ENCODE measurements around the gene PTPRF. TPM values are rescaled to one million over a fixed set of nuclear protein-coding genes. Genes with fewer than 3 reads are reported as not detected.

PTPRF gene
- total and polyA plus RNA-seq, 10 donors, result 2.7 to 25.0 (median 10.8) TPM

- intact Hi-C loops (cut with DNase I; ENCODE audit: low total_unique reads), result no loop called here
- no peak for DNase-seq
- H3K27me3 ChIP-seq (replicated peaks in 1 of 7), result peaks cover 0 to 6% (median 0%) of the 10 kb centered on the region in 7 donors
- peaks cover 0 to 5% (median 1%) of the 10 kb centered on the region in 8 donors for H3K9me3 ChIP-seq
- TF ChIP-seq CTCF (IDR thresholded peaks at IDR 0.05 in 8 of 11, conservative IDR thresholded peaks at IDR 0.05 in 3 of 11), result no peak
- no peak for TF ChIP-seq POLR2AphosphoS5 (IDR thresholded peaks at IDR 0.05)
- H3K4me3 ChIP-seq, result no peak overlapping the region
- no peaks in the 10 kb centered on the region for H3K36me3 ChIP-seq
- no peak overlapping the region for H3K27ac ChIP-seq
- H3K4me1 ChIP-seq, result no peaks in the 10 kb centered on the region
- WGBS, 5 donors, result 90 to 96% (median 94%) methylated on average over 6 of the region's 6 CpGs
Measured at GRCh38 chr1:43512681-43513080, 18.0 kb upstream of the PTPRF start.

- Histone ChIP-seq H3K27me3 (replicated peaks in 1 of 7) (peaks cover 0 to 13% (median 0%) of the 10 kb centered on the region in 7 donors), H3K4me3 (no peak overlapping the region), H3K4me1 (no peaks in the 10 kb centered on the region), H3K9me3 (peaks cover 0 to 5% (median 1%) of the 10 kb centered on the region in 8 donors), H3K36me3 (no peaks in the 10 kb centered on the region), H3K27ac (no peak overlapping the region)
- DNase-seq, result no peak
- intact Hi-C loops (cut with DNase I; ENCODE audit: low total_unique reads), result no loop called here
- 70 to 82% (median 77%) methylated on average over 5 of the region's 5 CpGs for WGBS, 5 donors
- no peak for TF ChIP-seq POLR2A (IDR thresholded peaks at IDR 0.05)
- no peak for TF ChIP-seq POLR2AphosphoS5 (IDR thresholded peaks at IDR 0.05)
- no peak for TF ChIP-seq CTCF (IDR thresholded peaks at IDR 0.05 in 8 of 11, conservative IDR thresholded peaks at IDR 0.05 in 3 of 11)
Measured at GRCh38 chr1:43513471-43514173, 17.1 kb upstream of the PTPRF start.

GRCh38 chr1:43518935-43519686 lies 11.6 kb upstream of the PTPRF start:
- Histone ChIP-seq H3K4me1 (no peaks in the 10 kb centered on the region), H3K36me3 (no peaks in the 10 kb centered on the region), H3K4me3 (no peak overlapping the region), H3K9me3 (no peaks in the 10 kb centered on the region), H3K27ac (no peak overlapping the region), H3K27me3 (replicated peaks in 1 of 7) (peaks cover 0 to 56% (median 6%) of the 10 kb centered on the region in 7 donors)
- intact Hi-C loops (cut with DNase I; ENCODE audit: low total_unique reads), result no loop called here
- WGBS, 5 donors, result 83 to 94% (median 89%) methylated on average over 11 of the region's 11 CpGs
- TF ChIP-seq POLR2AphosphoS5 (IDR thresholded peaks at IDR 0.05) (no peak), POLR2A (IDR thresholded peaks at IDR 0.05) (no peak), CTCF (IDR thresholded peaks at IDR 0.05 in 8 of 11, conservative IDR thresholded peaks at IDR 0.05 in 3 of 11) (no peak)
- DNase-seq, result no peak

Data from spleen (tissue), 11 donors.